Uterus (tissue), 4 donors: ENCODE data around the gene PRM2. TPM values are rescaled to one million over a fixed set of nuclear protein-coding genes. Genes with fewer than 3 reads are reported as not detected.

ENCODE experiments used
- DNase-seq, 2 donors: peaks; one replicate each; pipeline ENCODE4 v3.0.0-alpha.2; 2019 to 2020
- H3K27ac ChIP-seq, 2 donors: fragments of 200-600 bp; sonication (generic); 1 replicate in 1 of 2; 2 replicates in 1 of 2; pipeline ENCODE4 v1.5.1; 2016 to 2018
- H3K27me3 ChIP-seq, 2 donors: fragments of 200-600 bp; sonication (generic); one replicate each; pipeline ENCODE4 v1.5.1; 2018 to 2019; ENCODE audit warnings: control low read depth in 1 of 2
- H3K36me3 ChIP-seq, 2 donors: fragments of 200-600 bp; sonication (generic); one replicate each; pipeline ENCODE4 v1.5.1; 2019; ENCODE audit warnings: control low read depth in 1 of 2
- H3K4me1 ChIP-seq, 2 donors: fragments of 200-600 bp; sonication (generic); one replicate each; pipeline ENCODE4 v1.5.1; 2018 to 2019; ENCODE audit warnings: control low read depth in 1 of 2
- H3K4me3 ChIP-seq, 2 donors: fragments of 200-600 bp; sonication (generic); 1 replicate in 1 of 2; 2 replicates in 1 of 2; pipeline ENCODE4 v1.5.1; 2018 to 2019; ENCODE audit warnings: mild to moderate bottlenecking in 1 of 2
- H3K9me3 ChIP-seq, 2 donors: fragments of 200-600 bp; sonication (generic); one replicate each; pipeline ENCODE4 v1.5.1; 2019; ENCODE audit warnings: control low read depth in 1 of 2
- CTCF ChIP-seq, 4 experiments: fragments of 200-600 bp in 2 of 4; fragments of 450-650 bp in 2 of 4; sonication (generic) in 2 of 4; IDR thresholded peaks; one replicate each; pipeline ENCODE4 v1.5.1; 2016 to 2019; ENCODE audit warnings: antibody characterized with exemption in 4 of 4, mild to moderate bottlenecking in 2 of 4, moderate library complexity in 1 of 4
- POLR2A ChIP-seq, 2 donors: fragments of 450-650 bp; IDR thresholded peaks; one replicate each; pipeline ENCODE4 v1.6.1; 2016; ENCODE audit warnings: antibody characterized with exemption in 2 of 2, mild to moderate bottlenecking in 1 of 2, moderate library complexity in 1 of 2
- intact Hi-C: fragments of 100-400 bp; cut with DNase I; formaldehyde crosslinking; loops from one replicate; pipeline ENCODE4 v1.15.1; 2023; ENCODE audit warnings: low total_unique reads
- microRNA-seq: library from miRNA; unstranded; fragments of <30 nt; microRNA quantifications from one replicate; pipeline ENCODE4, GENCODE V29; 2016; ENCODE audit warnings: borderline microRNAs expressed, borderline replicate concordance
- small RNA-seq: library from RNA; depleted of rRNA; stranded (forward); fragments of <200 nt; gene quantifications from one replicate; pipeline ENCODE3, GENCODE V24; 2016
- total RNA-seq, 4 donors: library from RNA; depleted of rRNA in 3 of 4; stranded (reverse); fragments of >200 nt in 3 of 4; gene quantifications; one replicate each; pipeline versions ENCODE4 v1.1.0 to v1.2.4, GENCODE V29; 2014 to 2023
- donor health status: DM: yes; HTN: yes; CAD: no.

The PRM2 gene
- total RNA-seq, 4 donors from 2014 or later, result not detected

GRCh38 chr16:11231367-11231970 lies 44.8 kb downstream of the PRM2 start:
- Histone ChIP-seq H3K4me1 (no peaks in the 10 kb centered on the region), H3K27me3 (no peaks in the 10 kb centered on the region), H3K27ac (no peak overlapping the region), H3K9me3 (no peaks in the 10 kb centered on the region), H3K4me3 (no peak overlapping the region), H3K36me3 (no peaks in the 10 kb centered on the region)
- intact Hi-C loops, result no loop called here
- no peak for TF ChIP-seq CTCF (IDR thresholded peaks at IDR 0.05)
- TF ChIP-seq POLR2A (IDR thresholded peaks at IDR 0.05), result no peak
- DNase-seq, result no peak

GRCh38 chr16:11229906-11230305 lies 46.4 kb downstream of the PRM2 start:
- no peak overlapping the region for H3K27ac ChIP-seq
- no peaks in the 10 kb centered on the region for H3K9me3 ChIP-seq
- intact Hi-C loops, result no loop called here

GRCh38 chr16:11229432-11229831 lies 46.8 kb downstream of the PRM2 start:
- no peaks in the 10 kb centered on the region for H3K27me3 ChIP-seq
- H3K27ac ChIP-seq, result no peak overlapping the region
- no peaks in the 10 kb centered on the region for H3K36me3 ChIP-seq
- TF ChIP-seq CTCF (IDR thresholded peaks at IDR 0.05) (no peak), POLR2A (IDR thresholded peaks at IDR 0.05) (no peak)
- DNase-seq, result no peak
- intact Hi-C loops, result no loop called here
- no peaks in the 10 kb centered on the region for H3K4me1 ChIP-seq
- no peak overlapping the region for H3K4me3 ChIP-seq
- H3K9me3 ChIP-seq, result no peaks in the 10 kb centered on the region

More at GRCh38 chr16:11229906-11230305, 46.4 kb downstream of the PRM2 start:
- DNase-seq, result no peak
- Histone ChIP-seq H3K36me3 (no peaks in the 10 kb centered on the region), H3K27me3 (no peaks in the 10 kb centered on the region), H3K4me1 (no peaks in the 10 kb centered on the region), H3K4me3 (no peak overlapping the region)
- TF ChIP-seq CTCF (IDR thresholded peaks at IDR 0.05) (no peak), POLR2A (IDR thresholded peaks at IDR 0.05) (no peak)

GRCh38 chr16:11225677-11226549 lies 50.4 kb downstream of the PRM2 start:
- no peak for TF ChIP-seq CTCF (IDR thresholded peaks at IDR 0.05)
- TF ChIP-seq POLR2A (IDR thresholded peaks at IDR 0.05), result no peak
- Histone ChIP-seq H3K9me3 (no peaks in the 10 kb centered on the region), H3K27me3 (no peaks in the 10 kb centered on the region), H3K36me3 (no peaks in the 10 kb centered on the region), H3K4me1 (no peaks in the 10 kb centered on the region), H3K27ac (no peak overlapping the region), H3K4me3 (no peak overlapping the region)
- DNase-seq, result no peak
- intact Hi-C loops, result no loop called here

Small RNAs within 50 kb of the gene (microRNA-seq; reads per million reads assigned to microRNA genes)
- not detected for gene MIR548H2

Small RNAs within 50 kb of the gene (small RNA-seq; reads per million reads assigned to genes)
- gene MIR548H2 (not detected), gene RF00019 (not detected), gene RF00554 (not detected)

Other genes starting within 250 kb of the PRM2 start
- gene SOCS1, start 20.3 kb downstream of the PRM2 start, total RNA-seq, result 10 to 100 TPM in 1 of 4 donors, 1 to 10 TPM in 2, not detected in 1; 6.4 to 45.3 (median 7.6) TPM
- gene TNP2, start 7.2 kb downstream of the PRM2 start, total RNA-seq, result not detected
- not detected for gene PRM3, start 2.9 kb downstream of the PRM2 start, total RNA-seq
- not detected for gene PRM1, start 4.8 kb upstream of the PRM2 start, total RNA-seq
- gene RMI2, start 69.0 kb upstream of the PRM2 start, total RNA-seq, result 10 to 100 TPM in 1 of 4 donors, under 1 TPM in 1, not detected in 2; 0.49 to 15.3 TPM